Measurements from ENCODE around the gene PAXIP1.
"Not testable (repeated sequence)": the region's sequence is repeated elsewhere in the genome, so short reads cannot be mapped to it uniquely, and the experiment has no call there.

The PAXIP1 gene

GRCh38 chr7:155003092-155003375 lies at the start of gene PAXIP1:
PAXIP1 (minus strand) TSS chr7:155003124; CDS start chr7:155002929, 195 bp downstream.
- DNase-seq: no peak

DNA sequence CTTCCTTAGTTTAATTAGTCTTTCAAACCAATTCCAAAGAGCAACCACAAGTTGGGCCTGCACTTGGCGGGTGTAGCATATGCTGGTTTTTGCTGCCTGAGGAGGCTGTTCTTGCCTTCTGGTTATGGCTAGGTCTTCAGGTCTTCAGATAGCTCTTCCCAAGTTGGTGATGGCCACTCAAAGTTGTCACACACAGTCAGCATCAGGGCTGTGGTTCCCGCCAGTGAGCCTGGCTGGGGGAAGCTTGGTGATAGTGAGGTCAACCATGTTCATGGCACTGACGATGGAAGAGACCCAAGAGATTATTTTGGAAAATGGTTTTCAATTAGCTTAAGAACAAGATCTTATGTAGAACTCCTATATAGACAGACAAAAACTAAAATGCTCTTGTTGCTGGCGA lies 48.4 kb upstream of the PAXIP1 start:
- DNase-seq: no peak

DNA sequence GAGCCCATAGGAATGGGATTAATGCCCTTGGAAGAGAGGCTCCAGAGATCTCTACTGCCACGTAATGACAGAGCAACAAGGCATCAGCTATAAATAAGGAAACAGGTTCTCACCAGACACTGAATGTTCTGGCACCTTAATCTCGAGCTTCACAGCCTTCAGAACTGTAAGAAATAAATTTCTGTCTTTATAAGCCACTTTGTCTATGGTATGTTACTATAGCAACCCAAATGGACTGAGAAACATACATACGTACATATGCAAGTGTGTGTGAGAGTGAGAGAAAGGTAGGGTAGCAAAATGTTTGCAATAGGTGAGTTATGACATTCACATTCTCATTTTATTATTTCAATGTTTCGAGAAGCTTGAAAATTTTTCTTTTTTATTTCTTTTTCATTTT lies 45.1 kb upstream of the PAXIP1 start:
- no peak for DNase-seq

- no peak for DNase-seq
These were observed 40.8 kb upstream of the PAXIP1 start for GRCh38 chr7:155043756-155044155.

DNA sequence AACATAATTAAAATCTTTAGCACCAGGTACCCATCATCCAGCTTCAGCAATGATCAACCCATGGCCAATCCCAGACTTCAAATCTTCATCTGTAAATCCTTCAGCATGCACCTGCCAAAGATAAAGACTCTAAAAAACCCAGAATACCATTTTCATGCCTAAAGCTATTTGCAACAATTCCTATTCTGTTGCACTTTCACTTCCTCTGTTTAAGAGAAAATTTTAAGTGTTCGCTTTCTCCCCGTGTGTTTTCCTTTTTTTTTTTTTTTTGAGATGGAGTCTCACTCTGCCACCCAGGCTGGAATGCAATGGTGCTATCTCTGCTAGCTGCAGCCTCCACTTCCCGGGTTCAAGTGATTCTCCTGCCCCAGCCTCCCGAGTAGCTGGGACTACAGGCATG lies 35.4 kb upstream of the PAXIP1 start:
- no peak for DNase-seq

DNA sequence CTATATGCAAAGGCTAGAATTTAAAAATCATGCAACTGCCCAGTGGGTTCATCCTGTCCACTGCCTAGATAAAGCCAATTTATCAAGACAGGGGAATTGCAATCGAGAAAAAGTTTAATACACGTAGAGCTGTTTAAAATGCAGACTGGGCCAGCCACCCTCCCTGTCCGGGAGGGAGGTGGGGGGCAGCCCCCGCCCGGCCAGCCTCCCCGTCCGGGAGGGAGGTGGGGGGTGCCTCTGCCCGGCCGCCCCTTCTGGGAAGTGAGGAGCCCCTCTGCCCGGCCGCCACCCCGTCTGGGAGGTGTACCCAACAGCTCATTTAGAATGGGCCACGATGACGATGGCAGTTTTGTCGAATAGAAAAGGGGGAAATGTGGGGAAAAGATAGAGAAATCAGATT lies 31.6 kb upstream of the PAXIP1 start:
- not testable (repeated sequence) for DNase-seq

DNA sequence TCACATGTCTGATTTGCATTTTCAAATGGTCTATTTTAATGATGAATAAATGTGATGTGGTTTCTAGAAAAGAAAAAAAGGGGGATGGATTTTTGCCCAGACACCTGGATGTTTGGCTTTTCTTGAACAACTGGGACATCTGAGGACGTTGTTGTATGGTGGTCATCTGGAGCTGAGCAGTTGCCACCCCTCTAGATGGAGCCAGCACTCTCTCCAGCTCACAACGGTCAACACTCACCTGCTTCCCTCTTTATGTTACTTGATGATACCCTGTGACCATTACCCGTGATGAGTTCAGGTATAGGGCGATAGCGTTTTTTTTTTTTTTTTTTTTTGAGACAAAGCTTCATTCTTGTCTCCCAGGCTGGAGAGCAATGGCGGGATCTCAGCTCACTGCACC lies 30.1 kb upstream of the PAXIP1 start:
- DNase-seq: no peak

DNA sequence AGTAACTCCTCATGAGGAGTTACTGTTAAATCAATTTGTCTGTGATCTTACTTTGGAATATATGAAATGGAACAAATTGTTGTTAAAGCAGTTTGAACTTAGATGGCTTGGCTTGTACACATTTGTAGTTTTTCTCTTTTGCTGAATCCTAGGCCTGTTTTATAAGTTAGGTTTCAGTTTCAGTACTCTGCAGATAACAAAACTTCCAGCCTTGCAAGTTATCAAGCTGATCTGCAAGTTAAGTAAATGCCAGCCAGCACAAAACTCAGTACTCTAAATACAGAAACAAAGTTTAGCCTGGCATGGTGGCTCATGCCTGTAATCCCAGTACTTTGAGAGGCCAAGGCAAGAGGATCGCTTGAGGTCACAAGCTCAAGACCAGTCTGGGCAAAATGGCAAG lies 25.0 kb upstream of the PAXIP1 start:
- no peak for DNase-seq

- DNase-seq: no peak
These were observed 18.8 kb upstream of the PAXIP1 start for GRCh38 chr7:155021699-155022145.

- no peak for DNase-seq
These were observed 18.1 kb upstream of the PAXIP1 start for GRCh38 chr7:155020996-155021395.

DNA sequence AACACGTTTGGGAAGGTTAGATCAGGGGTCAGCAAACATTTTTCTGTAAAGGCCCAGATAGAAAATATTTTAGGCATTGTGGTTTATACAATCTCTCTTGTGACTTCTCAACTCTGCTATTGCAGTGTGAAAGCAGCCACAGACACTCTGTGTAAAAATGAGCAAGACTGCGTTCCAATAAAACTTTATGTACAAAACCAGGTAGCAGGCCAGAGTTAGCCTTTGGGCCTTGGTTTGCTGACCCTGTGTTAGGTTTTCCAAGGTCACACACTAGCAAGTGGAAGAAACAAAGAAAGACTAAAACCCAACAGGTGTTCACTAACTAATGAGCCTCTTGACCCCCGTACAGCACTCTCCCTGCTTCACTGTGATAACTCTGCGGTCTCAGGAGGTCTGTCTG lies 14.9 kb upstream of the PAXIP1 start:
- no peak for DNase-seq

DNA sequence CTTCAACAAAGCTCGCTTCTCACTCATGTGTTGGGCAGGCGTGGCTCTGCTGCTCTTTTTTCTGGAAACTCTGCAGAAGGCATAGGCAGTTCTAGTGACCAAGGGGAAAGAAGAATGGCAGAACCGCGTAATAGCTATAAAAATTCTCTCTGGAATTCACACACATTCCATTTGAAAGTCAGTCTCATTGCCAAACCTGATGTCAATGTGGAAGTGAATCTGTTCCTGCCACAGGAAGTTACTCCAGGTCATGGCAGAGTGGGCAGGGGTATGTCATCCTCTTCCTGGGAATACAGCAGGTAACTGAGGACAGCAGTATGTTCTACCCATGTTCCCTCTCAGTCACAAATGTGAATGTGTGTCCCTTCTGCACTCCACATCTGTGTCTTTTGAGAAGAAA lies 8.2 kb upstream of the PAXIP1 start:
- no peak for DNase-seq

DNA sequence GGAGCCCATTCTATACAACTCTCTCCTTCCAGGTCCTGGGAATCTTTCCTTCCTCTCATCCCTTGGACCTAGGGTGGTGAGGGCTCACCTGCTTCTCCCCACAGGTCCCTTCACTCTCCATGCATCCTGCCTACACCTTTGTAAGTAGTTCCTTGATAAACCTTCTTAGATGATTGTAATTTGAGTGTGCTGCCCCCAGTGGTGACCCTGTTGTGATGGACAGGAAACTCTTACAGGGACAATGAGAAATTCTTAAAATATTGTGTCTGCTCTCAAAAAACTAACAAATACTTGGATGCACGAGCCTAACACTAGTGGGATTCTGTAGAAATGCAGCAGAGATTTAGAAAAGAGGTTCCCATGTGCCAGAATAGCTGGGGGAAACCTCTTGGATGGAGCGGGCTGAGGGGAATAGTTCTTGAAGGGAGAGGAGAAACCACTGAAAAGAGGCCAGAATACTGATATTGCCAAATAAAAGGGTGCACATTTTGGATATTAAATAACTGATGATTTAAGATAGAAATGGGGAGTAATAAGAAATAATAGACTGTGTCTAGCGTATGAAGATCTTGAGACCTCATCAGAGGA lies 6.7 kb upstream of the PAXIP1 start:
- DNase-seq: peak; percentile 7

- DNase-seq: no peak
These were observed 5.0 kb upstream of the PAXIP1 start for GRCh38 chr7:155007947-155008346.

DNA sequence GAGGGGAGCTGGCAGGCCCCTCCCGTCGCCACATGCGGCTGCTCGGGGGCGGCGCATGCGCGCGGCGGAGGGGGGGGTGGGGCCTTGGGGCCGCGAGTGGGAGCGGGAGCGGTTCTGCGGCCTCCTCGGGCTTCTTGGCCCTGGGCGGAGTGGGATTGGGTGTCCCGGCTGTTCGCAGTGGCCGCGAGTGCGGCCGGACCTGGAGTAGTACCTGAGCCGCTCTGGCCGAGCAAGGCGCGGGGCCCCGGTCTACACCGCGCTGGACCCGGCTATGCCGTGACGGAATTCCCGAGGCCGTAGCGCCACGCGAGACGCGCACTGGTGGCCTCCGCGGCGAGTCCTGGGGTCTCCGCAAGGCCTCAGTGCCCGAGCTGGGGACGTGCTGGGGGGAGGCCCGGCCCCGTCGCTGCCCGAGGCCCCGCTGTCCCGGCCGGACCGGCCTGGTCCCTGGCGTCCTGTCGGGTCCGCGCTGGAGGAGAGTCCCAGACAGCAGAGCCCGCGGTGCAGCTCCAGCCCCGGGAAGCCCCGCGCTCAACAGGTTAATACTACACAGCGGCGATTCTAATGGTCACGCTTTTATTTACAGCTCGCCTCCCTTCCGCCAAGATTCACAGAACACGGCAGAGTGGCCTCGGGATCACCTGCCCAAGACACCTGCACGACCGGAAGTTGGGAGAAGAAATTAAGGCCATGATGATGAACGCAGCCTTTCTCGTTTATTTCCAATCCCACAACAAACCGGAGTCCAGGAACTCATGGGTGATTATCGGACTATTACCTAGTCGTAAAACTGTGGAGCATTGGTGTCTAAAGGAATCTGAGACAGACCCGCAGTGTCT lies 671 bp upstream of the PAXIP1 start:
- DNase-seq: peak; percentile 51

- peak; percentile 46 for DNase-seq
These were observed 373 bp downstream of the PAXIP1 start for GRCh38 chr7:155002411-155003091.

GRCh38 chr7:155001756-155002410 lies 1.0 kb downstream of the PAXIP1 start:
- no peak for DNase-seq

- no peak for DNase-seq
These were observed 2.1 kb downstream of the PAXIP1 start for GRCh38 chr7:155000795-155001194.

- DNase-seq: no peak
These were observed 4.4 kb downstream of the PAXIP1 start for GRCh38 chr7:154998481-154998880.

GRCh38 chr7:154997840-154998370 lies 5.0 kb downstream of the PAXIP1 start:
- no peak for DNase-seq

GRCh38 chr7:154996756-154997155 lies 6.2 kb downstream of the PAXIP1 start:
- no peak for DNase-seq

DNA sequence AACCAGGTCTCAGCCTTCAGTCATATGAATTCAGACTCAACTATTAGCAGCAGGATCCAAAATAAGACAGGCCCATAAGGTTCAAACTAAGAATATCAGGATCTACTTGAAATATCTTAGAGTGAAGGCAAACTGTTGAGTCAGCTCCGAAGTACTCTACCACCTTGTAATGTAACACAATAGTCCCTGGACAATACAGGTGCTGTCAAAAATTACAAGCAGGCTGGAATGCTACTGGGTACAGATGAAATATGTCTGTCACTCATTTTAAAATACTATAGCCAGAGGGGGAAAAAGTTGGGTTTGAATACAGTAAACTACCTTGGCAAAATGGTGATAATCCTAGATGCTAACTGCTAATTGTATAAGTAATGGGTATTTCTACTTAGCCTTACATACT lies 6.8 kb downstream of the PAXIP1 start:
- no peak for DNase-seq

DNA sequence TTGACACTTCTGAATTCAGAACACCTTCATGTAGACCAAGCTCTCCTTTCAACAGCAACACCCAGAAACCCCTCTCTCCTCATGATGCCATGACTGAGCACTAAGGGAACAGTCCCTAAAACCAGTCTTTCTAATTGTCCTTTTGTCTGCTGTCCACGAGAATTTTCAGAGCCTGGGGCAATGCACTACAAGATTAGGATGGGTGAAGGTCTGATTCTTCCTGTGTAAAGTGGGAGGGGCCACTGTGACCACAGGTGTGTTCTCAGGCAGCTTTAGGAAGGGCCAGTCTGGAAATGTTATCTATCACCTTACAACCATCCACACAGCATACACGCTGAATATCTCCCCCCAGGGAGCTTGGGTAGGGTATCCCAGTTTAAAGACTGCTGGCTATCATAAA lies 7.9 kb downstream of the PAXIP1 start:
- no peak for DNase-seq

Measured in NCI-H2171 treated with DMSO at 0.1 percent for 48 hours (cell line).